ENCODE measurements around the gene UNC5C.

Gene UNC5C

GRCh38 chr4:95161781-95162469, 386.8 kb downstream of the UNC5C start:
- H3K9me3 ChIP-seq: no peaks in the 10 kb centered on the region
- intact Hi-C loops (cut with DNase I; ENCODE audit: low total_unique reads): no loop called here
- H3K4me1 ChIP-seq: no peaks in the 10 kb centered on the region
- no peak for DNase-seq
- no peak overlapping the region for H3K27ac ChIP-seq
- H3K36me3 ChIP-seq: no peaks in the 10 kb centered on the region
- H3K27me3 ChIP-seq: no peaks in the 10 kb centered on the region
- TF ChIP-seq, protein P1, sequence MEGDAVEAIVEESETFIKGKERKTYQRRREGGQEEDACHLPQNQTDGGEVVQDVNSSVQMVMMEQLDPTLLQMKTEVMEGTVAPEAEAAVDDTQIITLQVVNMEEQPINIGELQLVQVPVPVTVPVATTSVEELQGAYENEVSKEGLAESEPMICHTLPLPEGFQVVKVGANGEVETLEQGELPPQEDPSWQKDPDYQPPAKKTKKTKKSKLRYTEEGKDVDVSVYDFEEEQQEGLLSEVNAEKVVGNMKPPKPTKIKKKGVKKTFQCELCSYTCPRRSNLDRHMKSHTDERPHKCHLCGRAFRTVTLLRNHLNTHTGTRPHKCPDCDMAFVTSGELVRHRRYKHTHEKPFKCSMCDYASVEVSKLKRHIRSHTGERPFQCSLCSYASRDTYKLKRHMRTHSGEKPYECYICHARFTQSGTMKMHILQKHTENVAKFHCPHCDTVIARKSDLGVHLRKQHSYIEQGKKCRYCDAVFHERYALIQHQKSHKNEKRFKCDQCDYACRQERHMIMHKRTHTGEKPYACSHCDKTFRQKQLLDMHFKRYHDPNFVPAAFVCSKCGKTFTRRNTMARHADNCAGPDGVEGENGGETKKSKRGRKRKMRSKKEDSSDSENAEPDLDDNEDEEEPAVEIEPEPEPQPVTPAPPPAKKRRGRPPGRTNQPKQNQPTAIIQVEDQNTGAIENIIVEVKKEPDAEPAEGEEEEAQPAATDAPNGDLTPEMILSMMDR (IDR thresholded peaks at IDR 0.05): no peak
- no peak overlapping the region for H3K4me3 ChIP-seq

DNA sequence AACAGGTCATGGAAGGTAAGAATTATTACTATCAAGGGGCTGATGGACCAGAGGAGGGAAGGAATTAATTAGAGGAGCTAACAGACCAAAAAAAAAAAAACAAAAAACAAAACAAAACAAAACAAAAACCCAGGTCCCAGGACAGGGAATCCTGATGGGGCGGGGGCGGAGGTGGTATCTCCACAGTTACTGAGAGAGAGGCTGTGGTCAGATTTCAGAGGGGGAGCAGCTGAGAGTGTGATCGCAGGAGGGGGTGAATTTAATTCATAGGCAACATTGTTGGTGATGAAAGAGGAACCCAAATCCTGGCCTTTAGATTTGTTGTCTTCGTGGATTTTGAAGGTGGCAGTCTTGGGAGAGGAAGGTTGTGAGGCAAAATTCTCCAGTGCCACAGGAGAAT, 389.4 kb downstream of the UNC5C start:
- no peak overlapping the region for H3K4me3 ChIP-seq
- DNase-seq: no peak
- H3K9me3 ChIP-seq: no peaks in the 10 kb centered on the region
- no peak overlapping the region for H3K27ac ChIP-seq
- TF ChIP-seq, protein P1 (IDR thresholded peaks at IDR 0.05): no peak
- H3K27me3 ChIP-seq: no peaks in the 10 kb centered on the region
- intact Hi-C loops (cut with DNase I; ENCODE audit: low total_unique reads): no loop called here
- H3K4me1 ChIP-seq: no peaks in the 10 kb centered on the region
- no peaks in the 10 kb centered on the region for H3K36me3 ChIP-seq

- Histone ChIP-seq H3K4me1 (no peaks in the 10 kb centered on the region), H3K27ac (no peak overlapping the region), H3K4me3 (no peak overlapping the region), H3K36me3 (no peaks in the 10 kb centered on the region), H3K27me3 (no peaks in the 10 kb centered on the region), H3K9me3 (no peaks in the 10 kb centered on the region)
- intact Hi-C loops (cut with DNase I; ENCODE audit: low total_unique reads): no loop called here
- TF ChIP-seq, protein P1 (IDR thresholded peaks at IDR 0.05): no peak
- DNase-seq: no peak
Observed at GRCh38 chr4:95158626-95159025, 390.1 kb downstream of the UNC5C start.

- TF ChIP-seq, protein P1 (IDR thresholded peaks at IDR 0.05): no peak
- Histone ChIP-seq H3K4me3 (no peak overlapping the region), H3K9me3 (no peaks in the 10 kb centered on the region), H3K27me3 (no peaks in the 10 kb centered on the region), H3K27ac (no peak overlapping the region), H3K4me1 (no peaks in the 10 kb centered on the region), H3K36me3 (no peaks in the 10 kb centered on the region)
- intact Hi-C loops (cut with DNase I; ENCODE audit: low total_unique reads): no loop called here
- DNase-seq: no peak
Observed at GRCh38 chr4:95158045-95158444, 390.7 kb downstream of the UNC5C start.

DNA sequence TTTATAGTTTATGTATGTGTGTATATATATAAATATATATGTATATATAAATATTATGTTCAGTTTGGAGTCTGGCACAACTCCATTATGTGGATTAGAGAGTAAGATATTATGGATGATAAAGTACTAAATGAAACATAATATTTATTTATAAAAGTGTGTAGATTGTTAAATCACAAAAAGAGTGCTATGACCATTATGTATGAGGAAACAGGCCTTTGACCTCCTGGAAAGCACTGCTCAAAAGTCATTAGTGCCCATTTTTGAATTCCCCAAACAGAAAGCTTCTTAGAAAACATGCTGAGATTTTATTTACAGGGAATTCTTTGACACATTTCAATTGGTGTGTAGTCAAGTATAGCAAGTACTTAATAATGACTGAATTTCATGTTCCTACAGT, 391.2 kb downstream of the UNC5C start:
- TF ChIP-seq, protein P1 (IDR thresholded peaks at IDR 0.05): no peak
- intact Hi-C loops (cut with DNase I; ENCODE audit: low total_unique reads): no loop called here
- H3K27ac ChIP-seq: no peak overlapping the region

GRCh38 chr4:95156452-95156765, 392.4 kb downstream of the UNC5C start:
- Histone ChIP-seq H3K9me3 (no peaks in the 10 kb centered on the region), H3K4me3 (no peak overlapping the region), H3K4me1 (no peaks in the 10 kb centered on the region), H3K27me3 (no peaks in the 10 kb centered on the region), H3K27ac (no peak overlapping the region), H3K36me3 (no peaks in the 10 kb centered on the region)
- DNase-seq: no peak
- TF ChIP-seq, protein P1 (IDR thresholded peaks at IDR 0.05): no peak
- intact Hi-C loops (cut with DNase I; ENCODE audit: low total_unique reads): no loop called here

More for the DNA sequence above, 391.2 kb downstream of the UNC5C start:
- no peak for DNase-seq
- H3K9me3 ChIP-seq: no peaks in the 10 kb centered on the region
- no peak overlapping the region for H3K4me3 ChIP-seq
- no peaks in the 10 kb centered on the region for H3K27me3 ChIP-seq
- no peaks in the 10 kb centered on the region for H3K36me3 ChIP-seq
- H3K4me1 ChIP-seq: no peaks in the 10 kb centered on the region
